Fibroblast of mammary gland (primary cell): Measurements from ENCODE around the gene SUN5.
"Not testable (repeated sequence)": the region's sequence is repeated elsewhere in the genome, so short reads cannot be mapped to it uniquely, and the experiment has no call there.

Experiments
- DNase-seq: peaks from one replicate; pipeline ENCODE4 v3.0.0-alpha.2; 2010; ENCODE audit warnings: low read depth
- H3K4me3 ChIP-seq: 2 replicates; pipeline ENCODE4 v1.5.1; 2011; ENCODE audit warnings: low read depth, mild to moderate bottlenecking, low read length, moderate library complexity; ENCODE audit not compliant: control insufficient read depth
- TF ChIP-seq, protein P1 (sequence below): conservative IDR thresholded peaks from 2 replicates; pipeline ENCODE4 v1.5.1; 2011; ENCODE audit warnings: low read depth, low read length, inconsistent platforms; ENCODE audit not compliant: control insufficient read depth, insufficient read depth

SUN5 gene

DNA sequence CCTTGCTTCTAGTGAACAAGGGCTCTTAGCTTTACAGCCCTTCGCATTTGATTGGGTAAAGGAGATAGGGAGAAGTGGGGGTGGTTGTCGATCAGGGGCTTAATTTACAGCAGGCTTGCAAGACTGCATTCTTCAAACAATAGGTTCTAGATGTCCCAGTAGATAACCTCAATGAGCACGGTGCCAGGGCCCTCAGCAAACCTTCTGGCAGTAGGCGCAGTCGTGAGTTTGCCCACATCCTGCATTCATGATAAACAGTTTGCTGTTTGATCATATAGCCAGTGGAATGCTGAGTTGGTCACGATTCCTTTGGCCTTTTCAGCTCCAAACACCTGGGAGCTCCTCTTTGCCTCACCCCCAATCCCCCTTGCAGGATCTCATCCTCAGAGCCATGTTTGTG, 27.5 kb downstream of the SUN5 start:
- TF ChIP-seq, protein P1, sequence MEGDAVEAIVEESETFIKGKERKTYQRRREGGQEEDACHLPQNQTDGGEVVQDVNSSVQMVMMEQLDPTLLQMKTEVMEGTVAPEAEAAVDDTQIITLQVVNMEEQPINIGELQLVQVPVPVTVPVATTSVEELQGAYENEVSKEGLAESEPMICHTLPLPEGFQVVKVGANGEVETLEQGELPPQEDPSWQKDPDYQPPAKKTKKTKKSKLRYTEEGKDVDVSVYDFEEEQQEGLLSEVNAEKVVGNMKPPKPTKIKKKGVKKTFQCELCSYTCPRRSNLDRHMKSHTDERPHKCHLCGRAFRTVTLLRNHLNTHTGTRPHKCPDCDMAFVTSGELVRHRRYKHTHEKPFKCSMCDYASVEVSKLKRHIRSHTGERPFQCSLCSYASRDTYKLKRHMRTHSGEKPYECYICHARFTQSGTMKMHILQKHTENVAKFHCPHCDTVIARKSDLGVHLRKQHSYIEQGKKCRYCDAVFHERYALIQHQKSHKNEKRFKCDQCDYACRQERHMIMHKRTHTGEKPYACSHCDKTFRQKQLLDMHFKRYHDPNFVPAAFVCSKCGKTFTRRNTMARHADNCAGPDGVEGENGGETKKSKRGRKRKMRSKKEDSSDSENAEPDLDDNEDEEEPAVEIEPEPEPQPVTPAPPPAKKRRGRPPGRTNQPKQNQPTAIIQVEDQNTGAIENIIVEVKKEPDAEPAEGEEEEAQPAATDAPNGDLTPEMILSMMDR, result no peak
- DNase-seq, result no peak

GRCh38 chr20:32975698-32976674, 28.2 kb downstream of the SUN5 start:
- TF ChIP-seq, protein P1, result no peak
- H3K4me3 ChIP-seq, result no peak overlapping the region

More for the DNA sequence above, 27.5 kb downstream of the SUN5 start:
- no peak overlapping the region for H3K4me3 ChIP-seq

GRCh38 chr20:32975121-32975520, 29.1 kb downstream of the SUN5 start:
- DNase-seq, result not testable (repeated sequence)

More at GRCh38 chr20:32975698-32976674, 28.2 kb downstream of the SUN5 start:
- DNase-seq, result no peak

GRCh38 chr20:32974204-32975064, 29.8 kb downstream of the SUN5 start:
- not testable (repeated sequence) for H3K4me3 ChIP-seq, DNase-seq

More at GRCh38 chr20:32975121-32975520, 29.1 kb downstream of the SUN5 start:
- not testable (repeated sequence) for H3K4me3 ChIP-seq

DNA sequence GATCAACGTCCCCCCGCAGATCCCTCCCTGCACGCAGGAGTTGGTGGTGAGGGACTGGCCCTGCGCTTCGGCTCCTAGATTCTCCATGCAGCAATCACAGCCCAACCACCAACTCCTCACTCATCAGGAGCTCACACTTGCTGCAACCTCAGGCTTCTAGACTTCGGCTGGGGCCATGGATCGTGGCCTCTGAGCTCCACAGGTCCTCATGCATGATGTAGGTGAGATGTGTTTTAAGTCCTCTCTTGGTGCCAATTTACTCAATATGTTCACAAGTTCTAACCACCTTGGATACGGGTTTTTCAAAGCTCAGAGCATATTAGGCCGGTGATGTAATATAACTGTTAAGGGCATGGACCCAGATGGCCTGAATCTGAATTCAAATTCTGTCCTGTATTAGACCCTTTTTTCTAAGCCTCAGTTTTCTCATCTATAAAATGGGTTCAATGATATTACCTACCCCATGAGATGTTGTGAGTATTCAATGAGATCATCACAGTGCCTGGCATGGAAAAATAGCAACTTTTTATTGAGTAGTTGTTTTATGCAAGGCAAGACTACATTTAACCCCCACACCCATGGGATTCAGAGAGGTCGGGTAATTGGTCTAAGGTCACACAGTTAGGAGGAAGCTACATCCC, 31.0 kb downstream of the SUN5 start:
- no peak overlapping the region for H3K4me3 ChIP-seq
- no peak for DNase-seq
- TF ChIP-seq, protein P1, result no peak

GRCh38 chr20:32972181-32973076, 31.8 kb downstream of the SUN5 start:
- TF ChIP-seq, protein P1, result no peak
- DNase-seq, result no peak
- no peak overlapping the region for H3K4me3 ChIP-seq
